ENCODE measurements around the gene GUCY1A2.
A peak's percentile ranks its signal among the peaks of the same experiment; 100 is the strongest.

- no peak for TF ChIP-seq CTCF (IDR thresholded peaks at IDR 0.05; ENCODE audit: extremely low read depth in 1 of 2, insufficient read depth in 1 of 2, low read depth in 1 of 2, low read length in 2 of 2)
- TF ChIP-seq POLR2AphosphoS5 (IDR thresholded peaks at IDR 0.05; ENCODE audit: insufficient read depth, low read depth, low read length) = no peak
- TF ChIP-seq MAX (IDR thresholded peaks at IDR 0.05; ENCODE audit: insufficient read depth, insufficient read length) = no peak
- TF ChIP-seq EZH2 (IDR thresholded peaks at IDR 0.05; ENCODE audit: borderline replicate concordance, low read depth, low read length, severe bottlenecking) = peak; percentile 37
Observed at GRCh38 chr11:107018219-107018901, at the start of gene GUCY1A2.
